ENCODE data around the gene HS1BP3. TPM values are rescaled to one million over a fixed set of nuclear protein-coding genes. Genes with fewer than 3 reads are reported as not detected.

Gene HS1BP3
- total RNA-seq, 4 donors from 2014 or later = 16.6 to 26.9 (median 19.4) TPM

GRCh38 chr2:20609349-20609994, 41.4 kb downstream of the HS1BP3 start:
- in situ Hi-C loops (cut with MboI; ENCODE audit: low sequenced_read_pairs in 4 of 4) = no loop called here
- H3K4me1 ChIP-seq = peaks cover 45 to 66% of the 10 kb centered on the region in 2 donors
- intact Hi-C loops (cut with DNase I; ENCODE audit: low total_unique reads) = no loop called here
- H3K27ac ChIP-seq = peak overlapping the region; percentile 19 to 87 (median 48)
- H3K4me3 ChIP-seq = no peak overlapping the region
- ATAC-seq (peak in 1 of 2 donors; percentile 14), DNase-seq (peak in 1 of 2 donors; percentile 44)
- TF ChIP-seq CTCF (IDR thresholded peaks at IDR 0.05 in 4 of 5, conservative IDR thresholded peaks at IDR 0.05 in 1 of 5) (no peak), POLR2A (IDR thresholded peaks at IDR 0.05) (no peak)
- H3K9me3 ChIP-seq = no peaks in the 10 kb centered on the region
- H3K27me3 ChIP-seq = no peaks in the 10 kb centered on the region
- no peaks in the 10 kb centered on the region for H3K36me3 ChIP-seq

GRCh38 chr2:20608666-20609348, 42.1 kb downstream of the HS1BP3 start:
- peak in 1 of 2 donors; percentile 9 for DNase-seq
- Histone ChIP-seq H3K27me3 (no peaks in the 10 kb centered on the region), H3K4me1 (peaks cover 43 to 66% of the 10 kb centered on the region in 2 donors), H3K4me3 (no peak overlapping the region), H3K36me3 (no peaks in the 10 kb centered on the region), H3K27ac (peak overlapping the region in 3 of 4 donors; percentile 42 to 87 (median 55)), H3K9me3 (no peaks in the 10 kb centered on the region)
- in situ Hi-C loops (cut with MboI; ENCODE audit: low sequenced_read_pairs in 4 of 4) (no loop called here), intact Hi-C loops (cut with DNase I; ENCODE audit: low total_unique reads) (no loop called here)
- ATAC-seq = no peak
- no peak for TF ChIP-seq POLR2A (IDR thresholded peaks at IDR 0.05)
- TF ChIP-seq CTCF (IDR thresholded peaks at IDR 0.05 in 4 of 5, conservative IDR thresholded peaks at IDR 0.05 in 1 of 5) = no peak

DNA sequence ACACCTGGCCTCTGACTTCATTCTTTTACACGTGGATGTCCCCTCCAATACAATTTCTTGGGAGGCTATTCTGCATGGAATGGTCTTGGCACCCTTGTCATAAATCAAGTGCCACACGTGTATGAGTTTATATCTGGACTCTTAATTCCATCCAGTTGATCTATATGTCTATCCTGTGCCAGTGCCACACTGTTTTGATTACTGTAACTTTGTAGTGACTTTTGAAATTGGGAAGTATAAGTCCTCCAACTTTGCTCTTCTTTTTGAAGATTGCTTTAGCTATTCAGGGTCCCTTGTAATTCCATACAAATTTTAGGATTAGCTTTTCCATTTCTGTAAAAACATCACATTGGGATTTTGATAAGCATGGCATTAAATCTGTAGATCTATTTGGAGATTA, 43.5 kb downstream of the HS1BP3 start:
- intact Hi-C loops (cut with DNase I; ENCODE audit: low total_unique reads) (no loop called here), in situ Hi-C loops (cut with MboI; ENCODE audit: low sequenced_read_pairs in 4 of 4) (no loop called here)

GRCh38 chr2:20606198-20606597, 44.7 kb downstream of the HS1BP3 start:
- Histone ChIP-seq H3K27me3 (no peaks in the 10 kb centered on the region), H3K4me3 (no peak overlapping the region), H3K4me1 (peaks cover 19 to 42% of the 10 kb centered on the region in 2 donors), H3K36me3 (no peaks in the 10 kb centered on the region), H3K27ac (peak overlapping the region in 2 of 4 donors; percentile 57 to 65), H3K9me3 (no peaks in the 10 kb centered on the region)
- intact Hi-C loops (cut with DNase I; ENCODE audit: low total_unique reads) = no loop called here
- no peak for TF ChIP-seq CTCF (IDR thresholded peaks at IDR 0.05 in 4 of 5, conservative IDR thresholded peaks at IDR 0.05 in 1 of 5)
- no peak for TF ChIP-seq POLR2A (IDR thresholded peaks at IDR 0.05)
- ATAC-seq (no peak), DNase-seq (no peak)
- in situ Hi-C loops (cut with MboI; ENCODE audit: low sequenced_read_pairs in 4 of 4) = no loop called here

More for the DNA sequence above, 43.5 kb downstream of the HS1BP3 start:
- DNase-seq (no peak), ATAC-seq (no peak)
- no peaks in the 10 kb centered on the region for H3K9me3 ChIP-seq
- no peak overlapping the region for H3K27ac ChIP-seq
- no peaks in the 10 kb centered on the region for H3K27me3 ChIP-seq
- no peak overlapping the region for H3K4me3 ChIP-seq
- no peaks in the 10 kb centered on the region for H3K36me3 ChIP-seq
- H3K4me1 ChIP-seq = peaks cover 29 to 52% of the 10 kb centered on the region in 2 donors
- TF ChIP-seq CTCF (IDR thresholded peaks at IDR 0.05 in 4 of 5, conservative IDR thresholded peaks at IDR 0.05 in 1 of 5) = no peak
- no peak for TF ChIP-seq POLR2A (IDR thresholded peaks at IDR 0.05)

Data from gastrocnemius medialis (tissue), 4 donors.